Measurements from ENCODE around the gene PLEKHG3. TPM values are rescaled to one million over a fixed set of nuclear protein-coding genes. Genes with fewer than 3 reads are reported as not detected.

PLEKHG3 gene
- total RNA-seq, 2 donors from 2014 or later, result 2.4 to 8.8 TPM

GRCh38 chr14:64692189-64692985 lies 11.8 kb upstream of the PLEKHG3 start:
- Mint-ChIP-seq H3K36me3 (ENCODE audit: insufficient read depth in 2 of 2) (no peaks in the 10 kb centered on the region), H3K27me3 (ENCODE audit: low read depth) (no peaks in the 10 kb centered on the region), H3K4me1 (ENCODE audit: low read depth) (no peaks in the 10 kb centered on the region), H3K9me3 (no peaks in the 10 kb centered on the region), H3K4me3 (no peak overlapping the region), H3K27ac (no peak overlapping the region)
- no peak for ATAC-seq (replicated peaks in 1 of 2)
- no peak for DNase-seq

GRCh38 chr14:64692986-64693809 lies 11.0 kb upstream of the PLEKHG3 start:
- no peak overlapping the region for H3K4me3 Mint-ChIP-seq
- no peaks in the 10 kb centered on the region for H3K27me3 Mint-ChIP-seq (ENCODE audit: low read depth)
- no peak overlapping the region for H3K27ac Mint-ChIP-seq

GRCh38 chr14:64693810-64694165 lies 10.4 kb upstream of the PLEKHG3 start:
- no peaks in the 10 kb centered on the region for H3K9me3 Mint-ChIP-seq
- H3K27me3 Mint-ChIP-seq (ENCODE audit: low read depth), result no peaks in the 10 kb centered on the region
- DNase-seq, result no peak

More at GRCh38 chr14:64692986-64693809, 11.0 kb upstream of the PLEKHG3 start:
- DNase-seq, result no peak
- H3K4me1 Mint-ChIP-seq (ENCODE audit: low read depth), result no peaks in the 10 kb centered on the region
- no peak for ATAC-seq (replicated peaks in 1 of 2)
- H3K9me3 Mint-ChIP-seq, result no peaks in the 10 kb centered on the region
- no peaks in the 10 kb centered on the region for H3K36me3 Mint-ChIP-seq (ENCODE audit: insufficient read depth in 2 of 2)

GRCh38 chr14:64695071-64695470 lies 9.2 kb upstream of the PLEKHG3 start:
- H3K36me3 Mint-ChIP-seq (ENCODE audit: insufficient read depth in 2 of 2), result no peaks in the 10 kb centered on the region
- H3K9me3 Mint-ChIP-seq, result no peaks in the 10 kb centered on the region
- no peaks in the 10 kb centered on the region for H3K27me3 Mint-ChIP-seq (ENCODE audit: low read depth)
- ATAC-seq (replicated peaks in 1 of 2), result no peak
- no peak overlapping the region for H3K4me3 Mint-ChIP-seq
- peaks cover 6% of the 10 kb centered on the region for H3K4me1 Mint-ChIP-seq (ENCODE audit: low read depth)
- no peak overlapping the region for H3K27ac Mint-ChIP-seq
- no peak for DNase-seq

More at GRCh38 chr14:64693810-64694165, 10.4 kb upstream of the PLEKHG3 start:
- Mint-ChIP-seq H3K36me3 (ENCODE audit: insufficient read depth in 2 of 2) (no peaks in the 10 kb centered on the region), H3K4me1 (ENCODE audit: low read depth) (peaks cover 3% of the 10 kb centered on the region), H3K4me3 (no peak overlapping the region), H3K27ac (no peak overlapping the region)
- no peak for ATAC-seq (replicated peaks in 1 of 2)

DNA sequence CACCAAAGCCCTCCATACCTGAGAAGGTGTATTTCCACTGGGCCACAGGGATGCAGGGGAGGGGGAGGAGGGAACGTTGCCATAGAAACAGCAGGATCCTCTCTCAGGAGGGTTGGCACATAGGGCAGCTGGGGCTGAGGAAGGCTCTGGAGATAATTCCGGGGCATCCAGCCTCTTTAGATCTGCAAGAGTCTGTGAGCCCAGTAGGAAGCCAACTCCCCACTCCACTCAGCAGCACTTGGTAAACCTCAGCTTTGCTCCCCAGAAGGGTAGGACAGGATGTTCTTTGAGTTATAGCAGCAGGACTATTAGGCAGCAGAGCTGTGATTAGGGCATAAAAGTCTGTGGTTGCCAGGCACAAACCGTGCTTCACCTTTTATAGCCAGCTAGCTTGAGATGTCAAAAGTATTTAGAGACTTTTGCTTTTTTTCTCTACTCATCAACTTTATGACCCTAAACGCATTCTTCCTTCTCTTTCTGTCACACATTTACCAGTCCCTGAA lies 7.8 kb upstream of the PLEKHG3 start:
- peaks cover 6% of the 10 kb centered on the region for H3K4me1 Mint-ChIP-seq (ENCODE audit: low read depth)

GRCh38 chr14:64698903-64699302 lies 5.3 kb upstream of the PLEKHG3 start:
- peak overlapping the region in 1 of 2 donors; percentile 2 for H3K4me3 Mint-ChIP-seq
- H3K36me3 Mint-ChIP-seq (ENCODE audit: insufficient read depth in 2 of 2), result peaks cover 0 to 1% of the 10 kb centered on the region in 2 donors
- peaks cover 21% of the 10 kb centered on the region for H3K4me1 Mint-ChIP-seq (ENCODE audit: low read depth)
- H3K27ac Mint-ChIP-seq, result peak overlapping the region; percentile 25
- H3K9me3 Mint-ChIP-seq, result no peaks in the 10 kb centered on the region
- H3K27me3 Mint-ChIP-seq (ENCODE audit: low read depth), result peaks cover 26% of the 10 kb centered on the region
- DNase-seq (no peak), ATAC-seq (replicated peaks in 1 of 2) (peak; percentile 51 to 76)

More for the DNA sequence above, 7.8 kb upstream of the PLEKHG3 start:
- H3K9me3 Mint-ChIP-seq, result no peaks in the 10 kb centered on the region
- ATAC-seq (replicated peaks in 1 of 2) (no peak), DNase-seq (no peak)
- H3K36me3 Mint-ChIP-seq (ENCODE audit: insufficient read depth in 2 of 2), result no peaks in the 10 kb centered on the region
- H3K27me3 Mint-ChIP-seq (ENCODE audit: low read depth), result peaks cover 1% of the 10 kb centered on the region
- no peak overlapping the region for H3K27ac Mint-ChIP-seq
- no peak overlapping the region for H3K4me3 Mint-ChIP-seq

DNA sequence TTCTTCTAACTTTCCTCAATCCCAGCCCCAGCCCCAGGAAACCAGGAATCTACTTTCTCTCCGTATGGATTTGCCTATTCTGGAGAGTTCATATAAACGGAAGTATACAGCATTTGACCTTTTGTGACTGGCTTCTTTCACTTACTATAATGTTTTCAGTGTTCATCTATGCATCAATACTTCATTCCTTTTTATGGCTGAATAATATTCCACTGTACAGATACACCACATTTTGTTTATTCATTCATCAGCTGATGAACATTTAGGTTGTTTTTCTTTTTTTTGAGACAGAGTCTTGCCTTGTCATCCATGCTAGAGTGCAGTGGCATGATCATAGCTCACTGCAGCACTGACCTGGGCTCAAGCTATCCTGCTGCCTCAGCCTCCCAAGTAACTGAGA lies 3.9 kb upstream of the PLEKHG3 start:
- H3K4me3 Mint-ChIP-seq, result no peak overlapping the region
- ATAC-seq (replicated peaks in 1 of 2) (no peak), DNase-seq (no peak)
- H3K36me3 Mint-ChIP-seq (ENCODE audit: insufficient read depth in 2 of 2), result peaks cover 0 to 1% of the 10 kb centered on the region in 2 donors
- H3K4me1 Mint-ChIP-seq (ENCODE audit: low read depth), result peaks cover 21% of the 10 kb centered on the region
- no peak overlapping the region for H3K27ac Mint-ChIP-seq
- H3K27me3 Mint-ChIP-seq (ENCODE audit: low read depth), result peaks cover 30% of the 10 kb centered on the region
- no peaks in the 10 kb centered on the region for H3K9me3 Mint-ChIP-seq

GRCh38 chr14:64700894-64701293 lies 3.3 kb upstream of the PLEKHG3 start:
- ATAC-seq (replicated peaks in 1 of 2) (no peak), DNase-seq (no peak)
- Mint-ChIP-seq H3K4me1 (ENCODE audit: low read depth) (peaks cover 21% of the 10 kb centered on the region), H3K36me3 (ENCODE audit: insufficient read depth in 2 of 2) (peaks cover 0 to 1% of the 10 kb centered on the region in 2 donors), H3K4me3 (no peak overlapping the region), H3K9me3 (no peaks in the 10 kb centered on the region), H3K27me3 (ENCODE audit: low read depth) (peaks cover 36% of the 10 kb centered on the region), H3K27ac (no peak overlapping the region)

DNA sequence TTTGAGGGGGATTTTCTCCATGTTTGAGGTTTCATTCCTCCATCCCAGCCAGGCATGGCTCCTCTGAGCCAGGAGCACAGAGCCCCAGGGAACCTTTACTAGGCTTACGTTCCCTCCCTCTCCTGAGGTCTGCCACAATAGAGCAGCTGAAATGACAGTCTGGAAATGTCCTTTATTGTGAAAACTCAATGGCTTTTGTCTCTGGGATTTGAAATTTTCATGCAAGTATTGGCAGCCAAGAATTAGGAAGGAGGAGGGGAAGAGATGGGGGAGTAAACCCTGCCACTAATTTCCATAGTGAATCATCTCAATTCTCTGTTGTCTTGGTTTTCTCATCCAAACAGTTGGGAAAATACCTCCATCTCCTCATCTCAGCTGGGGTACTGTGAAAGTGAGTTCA lies 2.6 kb upstream of the PLEKHG3 start:
- peaks cover 0 to 1% of the 10 kb centered on the region in 2 donors for H3K36me3 Mint-ChIP-seq (ENCODE audit: insufficient read depth in 2 of 2)
- peaks cover 40% of the 10 kb centered on the region for H3K27me3 Mint-ChIP-seq (ENCODE audit: low read depth)
- no peaks in the 10 kb centered on the region for H3K9me3 Mint-ChIP-seq
- H3K4me1 Mint-ChIP-seq (ENCODE audit: low read depth), result peaks cover 21% of the 10 kb centered on the region
- ATAC-seq (replicated peaks in 1 of 2) (no peak), DNase-seq (no peak)
- H3K27ac Mint-ChIP-seq, result no peak overlapping the region
- H3K4me3 Mint-ChIP-seq, result no peak overlapping the region

GRCh38 chr14:64702493-64703394 lies 1.5 kb upstream of the PLEKHG3 start:
- no peak for ATAC-seq (replicated peaks in 1 of 2)
- Mint-ChIP-seq H3K9me3 (no peaks in the 10 kb centered on the region), H3K27ac (no peak overlapping the region), H3K36me3 (ENCODE audit: insufficient read depth in 2 of 2) (peaks cover 0 to 1% of the 10 kb centered on the region in 2 donors), H3K4me1 (ENCODE audit: low read depth) (peaks cover 29% of the 10 kb centered on the region), H3K27me3 (ENCODE audit: low read depth) (peaks cover 40% of the 10 kb centered on the region), H3K4me3 (peak overlapping the region; percentile 72 to 80)
- no peak for DNase-seq

DNA sequence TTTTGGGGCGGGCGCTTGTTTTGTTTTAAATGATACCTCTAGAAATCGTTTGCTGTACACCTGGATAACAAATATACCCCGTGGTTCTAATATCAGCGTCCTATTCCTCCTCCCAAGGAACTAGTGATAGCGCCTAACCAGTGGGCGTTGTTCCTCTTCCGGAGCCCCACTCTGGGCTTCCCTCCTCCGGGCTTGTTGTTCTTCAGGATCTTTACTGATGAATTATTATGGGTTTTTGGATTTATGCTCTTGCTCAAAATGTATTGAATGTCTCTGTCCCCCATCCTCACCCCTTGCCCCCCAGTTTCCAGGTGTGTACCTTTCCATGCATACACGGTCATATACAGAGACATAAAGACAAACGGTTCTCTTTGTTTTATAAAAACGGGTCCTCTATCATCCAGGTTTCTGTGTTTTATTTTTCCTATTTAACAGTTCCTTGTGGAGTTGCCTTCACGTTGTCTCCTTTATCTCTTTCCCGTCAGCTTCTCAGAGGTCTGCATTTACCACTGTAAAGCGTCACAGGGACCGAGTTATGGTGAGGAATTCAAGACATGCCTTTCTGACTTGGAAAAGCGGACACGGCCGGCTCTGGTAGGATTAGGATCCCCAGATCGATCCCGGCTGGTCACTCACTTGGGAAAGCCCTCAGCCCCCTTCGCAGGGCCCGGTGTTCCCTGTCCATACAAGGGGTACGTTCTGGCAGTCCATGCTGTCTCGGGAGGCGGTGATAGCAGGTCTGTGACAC lies 655 bp upstream of the PLEKHG3 start:
- H3K4me1 Mint-ChIP-seq (ENCODE audit: low read depth), result peaks cover 34% of the 10 kb centered on the region
- H3K4me3 Mint-ChIP-seq, result peak overlapping the region; percentile 72 to 80
- DNase-seq (no peak), ATAC-seq (replicated peaks in 1 of 2) (no peak)
- peaks cover 0 to 1% of the 10 kb centered on the region in 2 donors for H3K36me3 Mint-ChIP-seq (ENCODE audit: insufficient read depth in 2 of 2)
- no peak overlapping the region for H3K27ac Mint-ChIP-seq
- H3K9me3 Mint-ChIP-seq, result no peaks in the 10 kb centered on the region
- H3K27me3 Mint-ChIP-seq (ENCODE audit: low read depth), result peaks cover 40% of the 10 kb centered on the region
